ENCODE results near the gene TRAPPC8. TPM values are rescaled to one million over a fixed set of nuclear protein-coding genes. Genes with fewer than 3 reads are reported as not detected.

TRAPPC8 gene
- total and polyA plus RNA-seq, 10 of the 15 experiments (the other 5 are each of a cell fraction or from before 2014, with no cell fraction given), result 13.0 to 75.4 (median 24.8) TPM

GRCh38 chr18:31798399-31798798 is 144.5 kb downstream of the TRAPPC8 start:
- 0% methylated on average over 2 of the region's 2 CpGs for WGBS (ENCODE audit: insufficient coverage, insufficient replicate concordance, low lambda C conversion rate, missing lambda C conversion rate)
- H3K27me3 ChIP-seq (replicated peaks in 1 of 2; ENCODE audit: control insufficient read depth in 2 of 2, insufficient read depth in 2 of 2, low read length in 1 of 2), result no peaks in the 10 kb centered on the region
- no peak overlapping the region for H3K4me3 ChIP-seq
- CTCF ChIA-PET, result no interaction called here
- RAD21 ChIA-PET (ENCODE audit: unreplicated experiment), result no interaction called here
- in situ Hi-C loops (cut with MboI) (no loop called here), intact Hi-C loops (cut with micrococcal nuclease; ENCODE audit: unreplicated experiment) (no loop called here)
- no peaks in the 10 kb centered on the region for H3K36me3 ChIP-seq (ENCODE audit: control insufficient read depth in 2 of 2, insufficient read depth in 2 of 2, low read length in 1 of 2)
- H3K27ac ChIP-seq (ENCODE audit: control insufficient read depth, insufficient read depth), result no peak overlapping the region
- H2AFZ ChIP-seq (ENCODE audit: control insufficient read depth, low read depth, low read length), result no peak overlapping the region
- no peak overlapping the region for H3K9ac ChIP-seq (ENCODE audit: control insufficient read depth, insufficient read depth, low read length)
- no peaks in the 10 kb centered on the region for H4K20me1 ChIP-seq (ENCODE audit: control insufficient read depth, insufficient read depth)
- no TSS peak for BruUV-seq (replicated peaks)
- H3K4me2 ChIP-seq (ENCODE audit: control insufficient read depth, insufficient read depth), result no peak overlapping the region
- ATAC-seq (no peak), DNase-seq (ENCODE audit: low read depth, low spot score) (no peak), FAIRE-seq (no peak)
- SMC1A ChIA-PET (ENCODE audit: uncharacterized antibody, unreplicated experiment), result interaction anchor here (0.7 kb wide), 1 partner anchor 298 kb away, joined by 3 read pairs; no protein-coding TSS in a partner anchor
- POLR2A ChIA-PET, result no interaction called here
- H3K4me1 ChIP-seq (ENCODE audit: control insufficient read depth, insufficient read depth, low read length), result no peaks in the 10 kb centered on the region
- H3K79me2 ChIP-seq (ENCODE audit: control insufficient read depth, insufficient read depth, low read length), result no peaks in the 10 kb centered on the region
- no peaks in the 10 kb centered on the region; the same call in 1 of the 3 replicates for H3K9me3 ChIP-seq (replicated peaks; ENCODE audit: control insufficient read depth, insufficient read depth, low read length)
- TF ChIP-seq CEBPB (IDR thresholded peaks at IDR 0.05; ENCODE audit: borderline replicate concordance in 1 of 2, low read depth in 2 of 2, low read length in 2 of 2) (no peak), SP1 (IDR thresholded peaks at IDR 0.05; ENCODE audit: low read depth, low read length) (no peak), NRF1 (conservative IDR thresholded peaks at IDR 0.05; ENCODE audit: low read depth, low read length) (no peak), DPF2 (IDR thresholded peaks at IDR 0.05) (no peak), CHD2 (IDR thresholded peaks at IDR 0.05; ENCODE audit: borderline replicate concordance, low read depth, low read length) (no peak), MTA3 (IDR thresholded peaks at IDR 0.05; ENCODE audit: borderline replicate concordance, low read length) (no peak), IRF5 (IDR thresholded peaks at IDR 0.05; ENCODE audit: borderline replicate concordance) (no peak), E4F1 (IDR thresholded peaks at IDR 0.05; ENCODE audit: borderline replicate concordance, partially characterized antibody) (no peak), SREBF2 (IDR thresholded peaks at IDR 0.05; ENCODE audit: low read length) (no peak), MYC (IDR thresholded peaks at IDR 0.05; ENCODE audit: insufficient read depth, insufficient read length, insufficient replicate concordance, low read length, severe bottlenecking) (no peak), ELK1 (IDR thresholded peaks at IDR 0.05; ENCODE audit: low read depth, low read length) (no peak), ESRRA (IDR thresholded peaks at IDR 0.05; ENCODE audit: low read length) (no peak), SMAD5 (IDR thresholded peaks at IDR 0.05; ENCODE audit: low read depth) (no peak), KAT2A (conservative IDR thresholded peaks at IDR 0.05; ENCODE audit: control insufficient read depth, low read depth, low read length) (no peak), HCFC1 (IDR thresholded peaks at IDR 0.05; ENCODE audit: low read length) (no peak), PML (IDR thresholded peaks at IDR 0.05; ENCODE audit: low read length) (no peak)
- TF ChIP-seq, protein P1, sequence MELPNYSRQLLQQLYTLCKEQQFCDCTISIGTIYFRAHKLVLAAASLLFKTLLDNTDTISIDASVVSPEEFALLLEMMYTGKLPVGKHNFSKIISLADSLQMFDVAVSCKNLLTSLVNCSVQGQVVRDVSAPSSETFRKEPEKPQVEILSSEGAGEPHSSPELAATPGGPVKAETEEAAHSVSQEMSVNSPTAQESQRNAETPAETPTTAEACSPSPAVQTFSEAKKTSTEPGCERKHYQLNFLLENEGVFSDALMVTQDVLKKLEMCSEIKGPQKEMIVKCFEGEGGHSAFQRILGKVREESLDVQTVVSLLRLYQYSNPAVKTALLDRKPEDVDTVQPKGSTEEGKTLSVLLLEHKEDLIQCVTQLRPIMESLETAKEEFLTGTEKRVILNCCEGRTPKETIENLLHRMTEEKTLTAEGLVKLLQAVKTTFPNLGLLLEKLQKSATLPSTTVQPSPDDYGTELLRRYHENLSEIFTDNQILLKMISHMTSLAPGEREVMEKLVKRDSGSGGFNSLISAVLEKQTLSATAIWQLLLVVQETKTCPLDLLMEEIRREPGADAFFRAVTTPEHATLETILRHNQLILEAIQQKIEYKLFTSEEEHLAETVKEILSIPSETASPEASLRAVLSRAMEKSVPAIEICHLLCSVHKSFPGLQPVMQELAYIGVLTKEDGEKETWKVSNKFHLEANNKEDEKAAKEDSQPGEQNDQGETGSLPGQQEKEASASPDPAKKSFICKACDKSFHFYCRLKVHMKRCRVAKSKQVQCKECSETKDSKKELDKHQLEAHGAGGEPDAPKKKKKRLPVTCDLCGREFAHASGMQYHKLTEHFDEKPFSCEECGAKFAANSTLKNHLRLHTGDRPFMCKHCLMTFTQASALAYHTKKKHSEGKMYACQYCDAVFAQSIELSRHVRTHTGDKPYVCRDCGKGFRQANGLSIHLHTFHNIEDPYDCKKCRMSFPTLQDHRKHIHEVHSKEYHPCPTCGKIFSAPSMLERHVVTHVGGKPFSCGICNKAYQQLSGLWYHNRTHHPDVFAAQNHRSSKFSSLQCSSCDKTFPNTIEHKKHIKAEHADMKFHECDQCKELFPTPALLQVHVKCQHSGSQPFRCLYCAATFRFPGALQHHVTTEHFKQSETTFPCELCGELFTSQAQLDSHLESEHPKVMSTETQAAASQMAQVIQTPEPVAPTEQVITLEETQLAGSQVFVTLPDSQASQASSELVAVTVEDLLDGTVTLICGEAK (IDR thresholded peaks at IDR 0.05; ENCODE audit: borderline replicate concordance), result no peak
